ENCODE data around the gene TFF2. TPM values are rescaled to one million over a fixed set of nuclear protein-coding genes. Genes with fewer than 3 reads are reported as not detected.

The TFF2 gene
- polyA plus RNA-seq, 1 of the 3 experiments (the other 2 are of a cell fraction), result not detected

- H3K36me3 ChIP-seq (replicated peaks in 1 of 2; ENCODE audit: control insufficient read depth in 1 of 2, insufficient read depth in 2 of 2, low read length in 1 of 2), result no peaks in the 10 kb centered on the region
- no peaks in the 10 kb centered on the region for H4K20me1 ChIP-seq (ENCODE audit: insufficient read depth)
- POLR2A ChIA-PET, result no interaction called here
- H3K27ac ChIP-seq (ENCODE audit: low read depth in 2 of 2, low read length in 1 of 2), result no peak overlapping the region
- H3K9me3 ChIP-seq, result no peaks in the 10 kb centered on the region
- H2AFZ ChIP-seq (ENCODE audit: low read depth), result no peak overlapping the region
- H3K79me2 ChIP-seq (ENCODE audit: insufficient read depth), result no peaks in the 10 kb centered on the region
- CTCF ChIA-PET, result interaction anchor here (1.5 kb wide), 1 partner anchor 65 kb away, joined by 4 read pairs; no protein-coding TSS in a partner anchor
- WGBS (ENCODE audit: low lambda C conversion rate), result 43% methylated on average over 10 of the region's 16 CpGs
- no peak for TF ChIP-seq FOXJ3 (CRISPR knock-in tag; IDR thresholded peaks at IDR 0.05)
- no peak for TF ChIP-seq ZBTB33 (IDR thresholded peaks at IDR 0.05; ENCODE audit: borderline replicate concordance, low read depth)
- no peak for TF ChIP-seq SIN3A (IDR thresholded peaks at IDR 0.05; ENCODE audit: borderline replicate concordance, low read depth, low read length)
- no peak for TF ChIP-seq TAF1 (IDR thresholded peaks at IDR 0.05; ENCODE audit: borderline replicate concordance, low read depth, low read length)
- no peak for TF ChIP-seq JUND (IDR thresholded peaks at IDR 0.05)
- H3K27me3 ChIP-seq (ENCODE audit: insufficient read depth), result no peaks in the 10 kb centered on the region
- H3K4me2 ChIP-seq, result no peak overlapping the region
- H3K4me3 ChIP-seq (ENCODE audit: low read depth in 2 of 2, low read length in 1 of 2), result no peak overlapping the region
- no peaks in the 10 kb centered on the region for H3K9me2 ChIP-seq
- H3F3A ChIP-seq (replicated peaks; ENCODE audit: insufficient read depth), result no peaks in the 10 kb centered on the region
- H3K9ac ChIP-seq, result no peak overlapping the region
- no peaks in the 10 kb centered on the region for H3K4me1 ChIP-seq (ENCODE audit: control insufficient read depth in 1 of 2, insufficient read depth in 2 of 2, low read depth in 1 of 2, low read length in 1 of 2)
- DNase-seq, result no peak
These were observed 23.2 kb upstream of the TFF2 start for GRCh38 chr21:42373908-42374455.

- Histone ChIP-seq H3K9ac (no peak overlapping the region), H3K4me2 (no peak overlapping the region), H3K9me3 (no peaks in the 10 kb centered on the region), H3K36me3 (replicated peaks in 1 of 2; ENCODE audit: control insufficient read depth in 1 of 2, insufficient read depth in 2 of 2, low read length in 1 of 2) (no peaks in the 10 kb centered on the region), H3K4me1 (ENCODE audit: control insufficient read depth in 1 of 2, insufficient read depth in 2 of 2, low read depth in 1 of 2, low read length in 1 of 2) (no peaks in the 10 kb centered on the region), H4K20me1 (ENCODE audit: insufficient read depth) (no peaks in the 10 kb centered on the region), H3F3A (replicated peaks; ENCODE audit: insufficient read depth) (no peaks in the 10 kb centered on the region), H2AFZ (ENCODE audit: low read depth) (no peak overlapping the region), H3K79me2 (ENCODE audit: insufficient read depth) (no peaks in the 10 kb centered on the region), H3K27ac (ENCODE audit: low read depth in 2 of 2, low read length in 1 of 2) (no peak overlapping the region), H3K27me3 (ENCODE audit: insufficient read depth) (no peaks in the 10 kb centered on the region), H3K4me3 (ENCODE audit: low read depth in 2 of 2, low read length in 1 of 2) (no peak overlapping the region), H3K9me2 (no peaks in the 10 kb centered on the region)
- POLR2A ChIA-PET, result no interaction called here
- WGBS (ENCODE audit: low lambda C conversion rate), result 54% methylated on average over 15 of the region's 25 CpGs
- DNase-seq, result no peak
- TF ChIP-seq JUND (IDR thresholded peaks at IDR 0.05), result no peak
- TF ChIP-seq RFX5 (IDR thresholded peaks at IDR 0.05; ENCODE audit: low read length), result no peak
- TF ChIP-seq GABPA (IDR thresholded peaks at IDR 0.05; ENCODE audit: low read depth), result no peak
- TF ChIP-seq CHD2 (IDR thresholded peaks at IDR 0.05; ENCODE audit: low read length, partially characterized antibody), result no peak
- TF ChIP-seq NRF1 (IDR thresholded peaks at IDR 0.05; ENCODE audit: low read depth, low read length), result no peak
- TF ChIP-seq FOXM1 (IDR thresholded peaks at IDR 0.05; ENCODE audit: low read depth), result no peak
- no peak for TF ChIP-seq SIN3A (IDR thresholded peaks at IDR 0.05; ENCODE audit: borderline replicate concordance, low read depth, low read length)
- no peak for TF ChIP-seq CTCF (IDR thresholded peaks at IDR 0.05)
- TF ChIP-seq IRF3 (IDR thresholded peaks at IDR 0.05; ENCODE audit: low read depth, low read length), result no peak
- no peak for TF ChIP-seq POLR2AphosphoS5 (IDR thresholded peaks at IDR 0.05; ENCODE audit: low read depth, low read length)
- TF ChIP-seq EZH2phosphoT487 (IDR thresholded peaks at IDR 0.05; ENCODE audit: borderline replicate concordance, low read depth), result no peak
- TF ChIP-seq ZBTB33 (IDR thresholded peaks at IDR 0.05; ENCODE audit: borderline replicate concordance, low read depth), result no peak
- no peak for TF ChIP-seq NFIC (IDR thresholded peaks at IDR 0.05; ENCODE audit: borderline replicate concordance)
- no peak for TF ChIP-seq USF1 (IDR thresholded peaks at IDR 0.05; ENCODE audit: borderline replicate concordance, low read depth)
- no peak for TF ChIP-seq TAF1 (IDR thresholded peaks at IDR 0.05; ENCODE audit: borderline replicate concordance, low read depth, low read length)
- TF ChIP-seq GATA2 (CRISPR knock-in tag; IDR thresholded peaks at IDR 0.05), result no peak
- CTCF ChIA-PET, result interaction anchor here (1.5 kb wide), 1 partner anchor 64 kb away, joined by 4 read pairs; no protein-coding TSS in a partner anchor
These were observed 22.6 kb upstream of the TFF2 start for GRCh38 chr21:42373196-42373907.

Data from SK-N-SH (cell line).